Measurements from ENCODE around the gene SERPINB6.

SERPINB6 gene

GRCh38 chr6:2900221-2900807 is 71.1 kb downstream of the SERPINB6 start:
- Histone ChIP-seq H3K36me3 (ENCODE audit: control insufficient read depth, insufficient read depth, low read length) (peaks cover 4% of the 10 kb centered on the region), H3K4me3 (ENCODE audit: low read length) (peak overlapping the region; percentile 13)
- DNase-seq, result no peak

GRCh38 chr6:2899596-2899995 is 71.8 kb downstream of the SERPINB6 start:
- H3K4me2 ChIP-seq (ENCODE audit: low read length), result no peak overlapping the region
- WGBS (ENCODE audit: extremely low coverage, insufficient coverage, low lambda C conversion rate), result no CpG with 5 or more reads among the region's 6 CpGs
- no peak overlapping the region for H3K27ac ChIP-seq (ENCODE audit: low read depth, low read length)
- no peaks in the 10 kb centered on the region for H3K27me3 ChIP-seq (ENCODE audit: insufficient read depth, low read length, poor library complexity)
- H3K4me1 ChIP-seq (ENCODE audit: control insufficient read depth, low read depth, low read length), result peaks cover 4% of the 10 kb centered on the region
- peak overlapping the region; percentile 42 for H3K9ac ChIP-seq (ENCODE audit: low read length)
- peak overlapping the region; percentile 68 for H3K56ac ChIP-seq (ENCODE audit: low read length)
- H3K23ac ChIP-seq (ENCODE audit: low read length), result no peak overlapping the region
- H3K4ac ChIP-seq (ENCODE audit: low read depth, low read length), result no peak overlapping the region
- no peak for DNase-seq
- H2BK120ac ChIP-seq (ENCODE audit: low read depth, low read length), result no peak overlapping the region
- no peak overlapping the region for H4K5ac ChIP-seq (ENCODE audit: low read length)
- no peak overlapping the region for H3K4me3 ChIP-seq (ENCODE audit: low read length)
- H3K36me3 ChIP-seq (ENCODE audit: control insufficient read depth, insufficient read depth, low read length), result peaks cover 4% of the 10 kb centered on the region
- no peak overlapping the region for H2BK15ac ChIP-seq (replicated peaks; ENCODE audit: low read depth)
- no peak overlapping the region for H2BK5ac ChIP-seq (ENCODE audit: low read length)
- H2AK5ac ChIP-seq (ENCODE audit: low read length), result no peak overlapping the region
- H3K79me2 ChIP-seq (ENCODE audit: control insufficient read depth, insufficient read depth, low read length), result peaks cover 43% of the 10 kb centered on the region
- no peak overlapping the region for H3K18ac ChIP-seq (ENCODE audit: low read length)
- H4K8ac ChIP-seq (ENCODE audit: low read depth, low read length), result no peak overlapping the region
- H3K79me1 ChIP-seq (ENCODE audit: low read length), result peaks cover 5% of the 10 kb centered on the region

More at GRCh38 chr6:2900221-2900807, 71.1 kb downstream of the SERPINB6 start:
- Histone ChIP-seq H3K27me3 (ENCODE audit: insufficient read depth, low read length, poor library complexity) (no peaks in the 10 kb centered on the region), H3K27ac (ENCODE audit: low read depth, low read length) (peak overlapping the region; percentile 3), H3K4me1 (ENCODE audit: control insufficient read depth, low read depth, low read length) (peaks cover 4% of the 10 kb centered on the region), H4K5ac (ENCODE audit: low read length) (no peak overlapping the region), H2AK5ac (ENCODE audit: low read length) (no peak overlapping the region), H3K18ac (ENCODE audit: low read length) (no peak overlapping the region), H3K79me1 (ENCODE audit: low read length) (peaks cover 5% of the 10 kb centered on the region), H2BK15ac (replicated peaks; ENCODE audit: low read depth) (no peak overlapping the region), H3K4me2 (ENCODE audit: low read length) (peak overlapping the region; percentile 26), H3K9ac (ENCODE audit: low read length) (peak overlapping the region; percentile 76), H3K23ac (ENCODE audit: low read length) (no peak overlapping the region), H3K56ac (ENCODE audit: low read length) (peak overlapping the region; percentile 70), H3K4ac (ENCODE audit: low read depth, low read length) (no peak overlapping the region), H2BK5ac (ENCODE audit: low read length) (no peak overlapping the region), H3K79me2 (ENCODE audit: control insufficient read depth, insufficient read depth, low read length) (peaks cover 43% of the 10 kb centered on the region), H2BK120ac (ENCODE audit: low read depth, low read length) (no peak overlapping the region), H4K8ac (ENCODE audit: low read depth, low read length) (no peak overlapping the region)
- WGBS (ENCODE audit: extremely low coverage, insufficient coverage, low lambda C conversion rate), result 100% methylated on average over 1 of the region's 15 CpGs
